Measurements from ENCODE around the gene NPTXR. TPM values are rescaled to one million over a fixed set of nuclear protein-coding genes. Genes with fewer than 3 reads are reported as not detected.

The NPTXR gene
- total and polyA plus RNA-seq, 8 donors = 4.5 to 13.3 (median 9.2) TPM

GRCh38 chr22:38774496-38775166 lies 69.2 kb downstream of the NPTXR start:
- no peaks in the 10 kb centered on the region for H3K9me3 ChIP-seq
- intact Hi-C loops (cut with DNase I) = loop anchor here in 1 of 2 donors (10.0 kb wide), 1 partner anchor 230 kb away; no protein-coding TSS in a partner anchor
- no peaks in the 10 kb centered on the region for H3K4me1 ChIP-seq
- H3K27ac ChIP-seq = no peak overlapping the region
- no peak overlapping the region for H3K4me3 ChIP-seq
- DNase-seq (no peak), ATAC-seq (no peak)
- H3K27me3 ChIP-seq = no peaks in the 10 kb centered on the region
- peaks cover 0 to 14% of the 10 kb centered on the region in 2 donors for H3K36me3 ChIP-seq
- no peak for TF ChIP-seq CTCF (IDR thresholded peaks at IDR 0.05)

- no peak overlapping the region for H3K27ac ChIP-seq
- ATAC-seq (no peak), DNase-seq (no peak)
- no peak for TF ChIP-seq CTCF (IDR thresholded peaks at IDR 0.05)
- no peaks in the 10 kb centered on the region for H3K27me3 ChIP-seq
- H3K9me3 ChIP-seq = no peaks in the 10 kb centered on the region
- intact Hi-C loops (cut with DNase I) = loop anchor here in 1 of 2 donors (10.0 kb wide), 1 partner anchor 231 kb away; no protein-coding TSS in a partner anchor
- no peak overlapping the region for H3K4me3 ChIP-seq
- peaks cover 0 to 4% of the 10 kb centered on the region in 2 donors for H3K36me3 ChIP-seq
- H3K4me1 ChIP-seq = no peaks in the 10 kb centered on the region
Observed at GRCh38 chr22:38773363-38773946, 70.4 kb downstream of the NPTXR start.

GRCh38 chr22:38772623-38772873 lies 71.3 kb downstream of the NPTXR start:
- Histone ChIP-seq H3K9me3 (no peaks in the 10 kb centered on the region), H3K4me1 (no peaks in the 10 kb centered on the region), H3K4me3 (no peak overlapping the region), H3K27me3 (no peaks in the 10 kb centered on the region), H3K36me3 (no peaks in the 10 kb centered on the region), H3K27ac (no peak overlapping the region)
- no peak for ATAC-seq
- intact Hi-C loops (cut with DNase I) = loop anchor here in 1 of 2 donors (10.0 kb wide), 1 partner anchor 232 kb away; no protein-coding TSS in a partner anchor
- no peak for DNase-seq
- no peak for TF ChIP-seq CTCF (IDR thresholded peaks at IDR 0.05)

GRCh38 chr22:38770257-38770949 lies 73.4 kb downstream of the NPTXR start:
- H3K4me1 ChIP-seq = no peaks in the 10 kb centered on the region
- H3K36me3 ChIP-seq = no peaks in the 10 kb centered on the region
- H3K9me3 ChIP-seq = no peaks in the 10 kb centered on the region
- H3K27ac ChIP-seq = no peak overlapping the region
- ATAC-seq (no peak), DNase-seq (no peak)
- H3K27me3 ChIP-seq = peaks cover 0 to 9% of the 10 kb centered on the region in 2 donors
- no peak for TF ChIP-seq CTCF (IDR thresholded peaks at IDR 0.05)
- intact Hi-C loops (cut with DNase I) = loop anchor here in 1 of 2 donors (10.0 kb wide), 1 partner anchor 234 kb away; no protein-coding TSS in a partner anchor
- H3K4me3 ChIP-seq = no peak overlapping the region

Other genes starting within 250 kb of the NPTXR start
- 1 to 10 TPM; 1.5 to 3.1 TPM for gene FAM227A, start 187.6 kb downstream of the NPTXR start, total RNA-seq
- gene FAM227A, start 187.6 kb downstream of the NPTXR start, polyA plus RNA-seq (ENCODE audit: insufficient read length in 6 of 6) = 1 to 10 TPM; 3.7 to 8.8 (median 6.2) TPM
- 10 to 100 TPM; 24.4 to 36.0 TPM for gene CBY1, start 187.4 kb downstream of the NPTXR start, total RNA-seq
- 10 to 100 TPM; 45.3 to 56.6 (median 53.7) TPM for gene CBY1, start 187.4 kb downstream of the NPTXR start, polyA plus RNA-seq (ENCODE audit: insufficient read length in 6 of 6)
- gene TOMM22, start 162.1 kb downstream of the NPTXR start, total RNA-seq = 10 to 100 TPM; 54.3 to 67.0 TPM
- 10 to 100 TPM; 72.5 to 91.3 (median 84.0) TPM for gene TOMM22, start 162.1 kb downstream of the NPTXR start, polyA plus RNA-seq (ENCODE audit: insufficient read length in 6 of 6)
- gene JOSD1, start 143.1 kb downstream of the NPTXR start, total RNA-seq = 10 to 100 TPM; 55.6 to 57.3 TPM
- gene JOSD1, start 143.1 kb downstream of the NPTXR start, polyA plus RNA-seq (ENCODE audit: insufficient read length in 6 of 6) = 10 to 100 TPM; 46.2 to 55.4 (median 49.9) TPM
- gene GTPBP1, start 138.1 kb downstream of the NPTXR start, total RNA-seq = 10 to 100 TPM; 45.7 to 51.0 TPM
- 10 to 100 TPM; 42.3 to 48.9 (median 46.3) TPM for gene GTPBP1, start 138.1 kb downstream of the NPTXR start, polyA plus RNA-seq (ENCODE audit: insufficient read length in 6 of 6)
- gene SUN2, start 88.0 kb downstream of the NPTXR start, total RNA-seq = 100 to 1,000 TPM in 1 of 2 donors, 10 to 100 TPM in 1; 99.3 to 174 TPM
- 10 to 100 TPM; 58.1 to 74.5 (median 66.8) TPM for gene SUN2, start 88.0 kb downstream of the NPTXR start, polyA plus RNA-seq (ENCODE audit: insufficient read length in 6 of 6)
- gene DNAL4, start 49.9 kb downstream of the NPTXR start, total RNA-seq = 10 to 100 TPM; 16.3 to 21.5 TPM
- gene DNAL4, start 49.9 kb downstream of the NPTXR start, polyA plus RNA-seq (ENCODE audit: insufficient read length in 6 of 6) = 10 to 100 TPM; 32.7 to 36.4 (median 34.9) TPM
- 10 to 100 TPM; 63.0 to 80.0 TPM for gene CBX6, start 28.2 kb upstream of the NPTXR start, total RNA-seq
- 10 to 100 TPM; 22.0 to 46.3 (median 40.6) TPM for gene CBX6, start 28.2 kb upstream of the NPTXR start, polyA plus RNA-seq (ENCODE audit: insufficient read length in 6 of 6)
- gene APOBEC3A, start 113.6 kb upstream of the NPTXR start, total RNA-seq = 10 to 100 TPM in 1 of 2 donors, 1 to 10 TPM in 1; 2.4 to 25.5 TPM
- under 1 TPM in 3 of 6 donors, not detected in 3; 0.38 to 0.52 (median 0.41) TPM for gene APOBEC3A, start 113.6 kb upstream of the NPTXR start, polyA plus RNA-seq (ENCODE audit: insufficient read length in 6 of 6)
- gene APOBEC3B, start 138.3 kb upstream of the NPTXR start, total RNA-seq = 1 to 10 TPM; 1.9 to 9.5 TPM
- gene APOBEC3B, start 138.3 kb upstream of the NPTXR start, polyA plus RNA-seq (ENCODE audit: insufficient read length in 6 of 6) = 1 to 10 TPM; 3.0 to 9.8 (median 7.2) TPM
- gene APOBEC3C, start 170.2 kb upstream of the NPTXR start, total RNA-seq = 10 to 100 TPM; 25.7 to 36.1 TPM
- 10 to 100 TPM; 22.3 to 27.8 (median 25.9) TPM for gene APOBEC3C, start 170.2 kb upstream of the NPTXR start, polyA plus RNA-seq (ENCODE audit: insufficient read length in 6 of 6)
- 1 to 10 TPM; 3.7 to 5.5 TPM for gene APOBEC3D, start 177.1 kb upstream of the NPTXR start, total RNA-seq
- 1 to 10 TPM; 2.7 to 4.4 (median 3.9) TPM for gene APOBEC3D, start 177.1 kb upstream of the NPTXR start, polyA plus RNA-seq (ENCODE audit: insufficient read length in 6 of 6)
- gene APOBEC3F, start 196.8 kb upstream of the NPTXR start, total RNA-seq = 10 to 100 TPM; 11.2 to 12.4 TPM
- gene APOBEC3F, start 196.8 kb upstream of the NPTXR start, polyA plus RNA-seq (ENCODE audit: insufficient read length in 6 of 6) = 10 to 100 TPM; 11.0 to 14.3 (median 11.9) TPM
- 10 to 100 TPM in 1 of 2 donors, 1 to 10 TPM in 1; 8.2 to 15.7 TPM for gene APOBEC3G, start 233.2 kb upstream of the NPTXR start, total RNA-seq
- gene APOBEC3G, start 233.2 kb upstream of the NPTXR start, polyA plus RNA-seq (ENCODE audit: insufficient read length in 6 of 6) = 10 to 100 TPM; 14.2 to 19.1 (median 16.3) TPM

All from left lung (tissue), 10 donors.